Measurements from ENCODE around the gene BABAM2.
"Not testable (repeated sequence)": the region's sequence is repeated elsewhere in the genome, so short reads cannot be mapped to it uniquely, and the experiment has no call there.

The BABAM2 gene

GRCh38 chr2:28370354-28370753, 479.8 kb downstream of the BABAM2 start:
- DNase-seq: no peak

GRCh38 chr2:28371728-28372127, 481.2 kb downstream of the BABAM2 start:
- DNase-seq: not testable (repeated sequence)

DNA sequence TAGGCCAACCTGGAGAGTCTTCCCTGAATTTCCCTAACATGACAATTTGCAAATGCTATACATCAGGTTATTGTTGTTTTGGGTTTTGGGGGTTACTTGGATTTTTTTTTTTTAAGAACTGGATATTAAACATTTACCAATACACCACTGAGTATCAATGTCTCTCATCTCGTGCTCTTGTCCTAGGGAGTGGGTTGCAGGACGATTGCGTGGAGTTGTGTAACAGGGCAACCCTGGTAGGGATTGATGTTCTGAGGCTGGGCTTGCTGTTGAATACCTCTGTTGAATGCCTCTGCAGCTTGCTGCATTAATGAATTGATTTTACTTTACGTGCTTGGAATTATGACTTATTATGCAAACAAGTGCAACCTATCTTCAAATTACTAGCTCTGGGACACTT, 483.3 kb downstream of the BABAM2 start:
- DNase-seq: no peak

DNA sequence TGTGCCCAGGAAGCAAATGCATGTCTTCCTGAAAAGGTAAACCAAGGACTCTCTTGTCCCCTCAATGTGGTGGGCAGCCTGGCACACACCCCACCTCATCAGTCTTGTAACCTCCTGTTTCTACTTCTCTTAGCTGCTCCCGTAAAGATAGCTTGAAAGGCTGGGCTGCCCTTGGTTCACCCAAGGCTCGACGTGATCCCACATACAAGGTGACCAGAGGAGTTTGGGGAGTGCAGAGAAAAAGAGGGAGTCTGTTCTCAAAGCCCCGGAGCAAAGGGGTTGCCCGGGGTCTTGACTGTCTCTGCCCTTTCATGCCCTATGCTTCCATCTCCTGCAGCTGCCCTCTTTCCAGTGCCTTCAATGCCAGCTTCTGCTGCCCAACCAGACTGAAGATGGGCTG, 483.8 kb downstream of the BABAM2 start:
- DNase-seq: no peak

- DNase-seq: no peak
Measured at GRCh38 chr2:28375236-28375635, 484.7 kb downstream of the BABAM2 start.

DNA sequence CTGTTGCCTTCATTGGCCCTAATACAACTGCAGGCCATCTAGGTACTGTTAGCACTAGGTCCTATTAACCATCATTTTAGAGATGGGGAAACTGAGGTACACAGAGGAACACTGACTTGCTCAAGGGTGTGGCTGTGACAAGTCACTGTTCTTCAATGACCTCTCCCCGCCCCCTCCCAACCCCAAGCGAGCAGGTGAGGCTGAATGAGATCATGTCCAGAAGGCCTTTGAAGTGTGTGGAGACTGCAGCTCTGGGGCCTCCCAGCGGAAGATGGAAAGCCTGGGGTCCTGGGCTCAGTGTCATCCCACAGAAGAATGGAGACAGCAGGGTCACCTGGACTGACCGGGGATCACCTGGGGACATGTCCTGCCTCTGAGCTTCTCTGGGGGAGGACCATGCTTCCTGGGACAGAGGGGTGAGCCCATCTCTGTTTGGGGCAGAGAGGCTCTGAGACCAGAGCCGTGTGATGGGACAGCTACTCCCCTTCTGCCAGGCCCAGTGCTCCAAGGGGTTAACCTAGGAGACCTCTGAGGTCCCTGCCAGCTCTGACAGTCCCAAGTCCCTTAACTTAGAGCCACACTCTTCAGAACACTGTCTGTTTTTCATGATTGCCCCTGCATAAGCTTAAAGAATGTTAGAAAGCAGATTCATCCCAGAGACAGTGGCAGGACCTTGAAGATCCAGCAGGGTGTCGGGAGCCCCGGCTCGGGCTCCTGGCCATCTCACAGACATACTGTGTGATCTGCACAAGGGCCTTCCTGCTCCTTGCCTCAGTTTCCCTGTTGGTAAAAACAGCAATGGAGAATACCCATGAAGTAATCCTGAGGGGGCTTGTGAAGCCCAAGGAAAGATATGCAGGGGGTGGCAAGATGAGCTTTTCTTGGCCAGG, 485.5 kb downstream of the BABAM2 start:
- no peak for DNase-seq

DNA sequence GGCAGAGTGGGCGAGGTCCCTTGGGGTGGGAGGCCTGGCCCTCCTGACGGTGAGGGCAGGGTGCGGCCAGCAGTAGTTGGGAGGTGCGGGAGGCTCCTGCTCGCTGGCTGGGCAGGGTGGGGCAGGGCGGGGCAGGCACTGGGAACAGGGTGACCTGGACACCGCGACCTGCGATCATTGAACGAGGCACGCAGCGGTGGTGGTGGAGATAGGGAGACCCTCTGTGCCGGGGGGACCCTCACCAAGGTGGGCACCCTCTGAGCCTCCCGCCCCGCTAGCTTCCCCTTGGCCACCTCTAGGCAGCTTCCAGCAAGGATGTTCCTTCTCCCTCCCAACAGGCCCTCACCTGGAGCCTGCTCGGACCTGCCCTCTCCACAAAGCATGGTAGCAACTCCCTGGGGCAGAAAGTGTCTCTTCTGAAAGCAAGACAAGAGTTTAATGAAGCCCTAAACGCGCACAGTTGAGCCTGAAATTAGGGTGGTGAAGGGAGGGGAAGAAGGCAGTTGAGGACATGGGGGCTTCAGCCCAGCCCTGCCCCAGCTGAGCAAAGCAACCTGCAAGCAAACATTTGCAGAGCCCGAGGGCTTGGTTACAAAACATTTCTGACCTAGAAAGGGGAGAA, 486.8 kb downstream of the BABAM2 start:
- DNase-seq: peak; percentile 49

- peak; percentile 48 for DNase-seq
Measured at GRCh38 chr2:28377984-28378678, 487.6 kb downstream of the BABAM2 start.

GRCh38 chr2:28378679-28379584, 488.4 kb downstream of the BABAM2 start:
- peak; percentile 41 for DNase-seq

DNA sequence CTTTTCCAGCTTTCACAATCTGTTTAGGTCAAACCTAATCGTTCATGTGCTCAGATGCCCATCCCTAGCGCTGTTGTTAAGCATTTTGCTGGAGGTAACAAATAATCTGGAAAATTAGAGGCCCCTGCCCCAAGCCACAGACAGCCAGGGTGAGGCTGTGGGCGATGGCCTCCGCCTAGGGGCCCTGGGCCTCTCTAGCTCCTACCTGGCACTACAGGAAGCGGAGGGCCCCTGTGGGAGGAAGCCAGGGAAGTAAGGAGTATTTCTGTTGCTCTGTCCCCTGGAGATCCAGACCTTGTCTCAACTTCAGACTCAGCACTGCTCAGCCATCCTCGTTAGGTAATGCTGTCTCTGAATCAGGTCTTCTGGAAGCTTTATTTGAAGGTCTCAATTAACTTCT, 489.7 kb downstream of the BABAM2 start:
- no peak for DNase-seq

GRCh38 chr2:28381225-28382180, 491.0 kb downstream of the BABAM2 start:
- DNase-seq: no peak

- peak; percentile 48 for DNase-seq
Measured at GRCh38 chr2:28382755-28383154, 492.2 kb downstream of the BABAM2 start.

- DNase-seq: no peak
Measured at GRCh38 chr2:28387082-28387960, 496.8 kb downstream of the BABAM2 start.
